ENCODE results near the gene STXBP1. TPM values are rescaled to one million over a fixed set of nuclear protein-coding genes. Genes with fewer than 3 reads are reported as not detected.

Gene STXBP1
- total and polyA plus RNA-seq, 2 of the 8 experiments (the other 6 are each of a cell fraction or from before 2014, with no cell fraction given), result 11.5 to 60.9 TPM

DNA sequence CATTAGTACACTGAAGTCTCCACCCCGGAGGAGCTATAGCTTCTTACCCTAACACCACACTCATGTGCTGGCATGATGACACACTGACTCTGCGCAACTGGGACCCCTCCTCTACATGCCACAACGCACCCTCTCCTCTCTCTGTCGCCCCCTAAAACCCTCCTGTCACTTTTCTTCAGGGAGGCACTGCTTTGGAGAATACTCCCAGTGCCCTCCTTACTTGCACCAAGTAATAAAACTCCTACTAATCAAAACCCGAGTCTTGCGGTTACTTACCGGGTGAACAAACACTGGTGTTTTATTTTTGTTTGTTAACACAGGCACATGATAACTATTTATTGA, 12.6 kb upstream of the STXBP1 start:
- Histone ChIP-seq H2BK12ac (ENCODE audit: low read depth, low read length) (no peak overlapping the region), H3K4me3 (ENCODE audit: extremely low read depth in 1 of 4, insufficient read depth in 2 of 4, low read depth in 3 of 4, low read length in 4 of 4) (no peak overlapping the region), H3K79me1 (ENCODE audit: low read depth, low read length) (no peaks in the 10 kb centered on the region), H3K27me3 (replicated peaks in 1 of 4; ENCODE audit: control insufficient read depth in 3 of 4, extremely low read depth in 1 of 4, insufficient read depth in 3 of 4, low read length in 3 of 4) (no peaks in the 10 kb centered on the region), H3K9ac (replicated peaks in 1 of 4; ENCODE audit: extremely low read depth in 1 of 4, low read depth in 3 of 4, low read length in 3 of 4) (no peak overlapping the region), H3K56ac (replicated peaks; ENCODE audit: insufficient read length, low read depth, low read length) (no peak overlapping the region), H3K27ac (ENCODE audit: low read depth, low read length) (no peak overlapping the region), H2AK5ac (ENCODE audit: low read depth, low read length) (no peak overlapping the region), H2AFZ (ENCODE audit: low read length) (peak overlapping the region; percentile 28; the same call in 1 of the 2 replicates), H4K20me1 (replicated peaks in 1 of 2; ENCODE audit: control insufficient read depth in 1 of 2, insufficient read depth in 2 of 2, low read length in 2 of 2) (no peaks in the 10 kb centered on the region), H3K14ac (ENCODE audit: insufficient read length) (no peak overlapping the region), H2BK20ac (ENCODE audit: low read length) (no peak overlapping the region), H2BK15ac (ENCODE audit: low read length) (no peak overlapping the region), H3K4ac (replicated peaks; ENCODE audit: insufficient read length, low read depth, low read length) (no peak overlapping the region), H2BK120ac (replicated peaks; ENCODE audit: low read depth, low read length) (no peak overlapping the region), H3K4me2 (ENCODE audit: insufficient read depth in 1 of 2, low read depth in 2 of 2, low read length in 2 of 2) (no peak overlapping the region), H4K5ac (ENCODE audit: insufficient read length, low read depth, low read length) (no peak overlapping the region), H4K91ac (replicated peaks; ENCODE audit: insufficient read length, low read length) (no peak overlapping the region), H3K23me2 (ENCODE audit: low read depth, low read length) (no peaks in the 10 kb centered on the region), H3K23ac (ENCODE audit: insufficient read length) (no peak overlapping the region), H3K4me1 (replicated peaks in 1 of 4; ENCODE audit: control insufficient read depth in 3 of 4, insufficient read depth in 4 of 4, low read length in 3 of 4) (peaks cover 0 to 2% (median under 1%) of the 10 kb centered on the region in 4 experiments; a peak in 2 of 7 replicates), H3K18ac (ENCODE audit: extremely low read depth, low read length) (no peak overlapping the region), H3K9me3 (ENCODE audit: insufficient read depth in 2 of 2, low read depth in 1 of 2, low read length in 1 of 2) (no peaks in the 10 kb centered on the region), H3K36me3 (ENCODE audit: control insufficient read depth in 2 of 4, insufficient read depth in 4 of 4, low read length in 3 of 4) (no peaks in the 10 kb centered on the region), H4K8ac (ENCODE audit: extremely low read depth, insufficient read depth, low read length) (no peak overlapping the region), H3K79me2 (ENCODE audit: control insufficient read depth in 1 of 2, insufficient read depth in 2 of 2, low read length in 2 of 2) (no peaks in the 10 kb centered on the region), H2BK5ac (ENCODE audit: low read depth, low read length) (no peak overlapping the region)
- FAIRE-seq (no peak), DNase-seq (ENCODE audit: low read depth in 1 of 2, low spot score in 2 of 2) (no peak)
- CTCF ChIA-PET (ENCODE audit: partially characterized antibody), result interaction anchor here (1.0 to 2.6 kb wide), 6 partner anchors 10 to 135 kb away, joined by 3 to 16 read pairs (median 4); no protein-coding TSS in a partner anchor
- WGBS, 2 experiments (ENCODE audit: extremely low coverage in 1 of 2, insufficient coverage in 1 of 2, insufficient read length in 1 of 2, insufficient replicate concordance in 2 of 2, low coverage in 1 of 2, low lambda C conversion rate in 2 of 2, missing lambda C conversion rate in 1 of 2), result 75% methylated on average over 7 of the region's 7 CpGs; no CpG with 5 or more reads in 1 of the 2 experiments
- POLR2A ChIA-PET (ENCODE audit: partially characterized antibody), result interaction anchor here (1.3 kb wide), 1 partner anchor 148 kb away, joined by 3 read pairs; the partner anchor contains the start of genes LRSAM1 and RPL12
- no peak for TF ChIP-seq SRF (IDR thresholded peaks at IDR 0.05; ENCODE audit: low read depth, low read length)
- TF ChIP-seq EP300 (IDR thresholded peaks at IDR 0.05; ENCODE audit: borderline replicate concordance in 1 of 2, low read depth in 2 of 2, low read length in 2 of 2), result no peak
- TF ChIP-seq BRCA1 (IDR thresholded peaks at IDR 0.05; ENCODE audit: low read depth, low read length), result no peak
- no peak for TF ChIP-seq SUZ12 (IDR thresholded peaks at IDR 0.05; ENCODE audit: low read length)
- TF ChIP-seq, protein P1, sequence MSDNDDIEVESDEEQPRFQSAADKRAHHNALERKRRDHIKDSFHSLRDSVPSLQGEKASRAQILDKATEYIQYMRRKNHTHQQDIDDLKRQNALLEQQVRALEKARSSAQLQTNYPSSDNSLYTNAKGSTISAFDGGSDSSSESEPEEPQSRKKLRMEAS (IDR thresholded peaks at IDR 0.05), result no peak
- TF ChIP-seq ASH2L (IDR thresholded peaks at IDR 0.05; ENCODE audit: low read length), result no peak
- no peak for TF ChIP-seq GABPA (IDR thresholded peaks at IDR 0.05; ENCODE audit: borderline replicate concordance, insufficient read depth, low read length)
- no peak for TF ChIP-seq HDAC2 (IDR thresholded peaks at IDR 0.05; ENCODE audit: borderline replicate concordance in 1 of 2, low read depth in 2 of 2, low read length in 2 of 2)
- TF ChIP-seq EGR1 (IDR thresholded peaks at IDR 0.05; ENCODE audit: borderline replicate concordance, low read depth, low read length), result no peak
- no peak for TF ChIP-seq ZNF274 (IDR thresholded peaks at IDR 0.05; ENCODE audit: borderline replicate concordance, extremely low read depth, low read length)
- no peak for TF ChIP-seq POU5F1 (IDR thresholded peaks at IDR 0.05; ENCODE audit: low read depth, low read length)
